NK-92 (cell line): ENCODE data around the gene SHROOM1.
"Not testable (repeated sequence)": the region's sequence is repeated elsewhere in the genome, so short reads cannot be mapped to it uniquely, and the experiment has no call there.

Experiments used
- DNase-seq: peaks from one replicate; lab custom pipeline; 2025; ENCODE audit not compliant: unreplicated experiment; lab: John Stamatoyannopoulos, UW

SHROOM1 gene

GRCh38 chr5:132808866-132809265 is 21.6 kb downstream of the SHROOM1 start:
- DNase-seq: no peak

DNA sequence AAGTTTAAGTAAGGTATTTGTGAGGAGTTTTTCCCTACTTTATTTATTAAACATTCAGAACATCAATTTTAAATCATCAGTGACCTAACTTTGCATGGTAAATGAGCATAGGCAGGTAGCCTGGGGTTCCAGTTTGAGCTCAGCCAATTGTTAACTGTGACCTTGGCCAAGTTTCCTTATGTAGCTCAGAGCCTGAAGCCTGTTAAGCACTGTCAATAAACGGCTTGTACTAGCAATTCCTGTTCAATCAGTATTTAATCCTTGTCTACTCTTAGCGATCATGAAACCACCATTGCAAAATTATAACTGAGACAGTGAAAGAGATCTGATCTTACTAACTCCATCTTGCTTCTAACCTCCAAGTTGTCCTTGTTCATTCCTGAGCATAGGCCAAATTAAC is 22.0 kb downstream of the SHROOM1 start:
- DNase-seq: no peak

DNA sequence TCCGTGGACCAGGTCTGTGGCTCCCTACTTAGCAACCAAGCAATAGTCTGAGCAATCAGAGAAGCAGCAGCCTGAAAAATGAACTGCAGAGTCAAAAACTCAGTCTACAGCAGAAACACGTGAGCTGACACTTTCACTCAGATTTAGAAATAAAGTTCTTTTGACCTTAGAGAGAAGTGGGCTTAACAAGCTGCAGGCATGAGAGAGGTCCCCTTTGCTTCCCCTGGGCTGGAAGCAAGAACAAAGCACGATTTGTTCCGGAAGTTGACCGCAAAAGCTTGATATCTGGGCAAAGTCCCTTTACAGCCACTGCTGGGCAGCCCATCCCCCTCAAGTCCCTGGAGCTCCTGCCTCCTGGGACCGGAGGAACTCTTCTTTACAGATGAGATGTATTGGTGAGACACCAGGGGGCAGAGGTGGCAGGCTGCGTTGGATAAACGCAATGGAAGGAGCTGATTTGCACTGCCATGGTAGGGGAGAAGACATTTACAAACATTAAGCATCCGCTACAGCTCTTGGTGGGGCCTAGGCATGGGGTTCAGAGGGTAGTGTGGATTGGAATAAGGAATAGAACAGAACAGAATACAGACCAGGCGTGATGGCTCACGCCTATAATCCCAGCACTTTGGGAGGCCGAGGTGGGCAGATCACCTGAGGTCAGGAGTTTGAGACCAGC is 23.1 kb downstream of the SHROOM1 start:
- DNase-seq: no peak

GRCh38 chr5:132806804-132807162 is 23.7 kb downstream of the SHROOM1 start:
- not testable (repeated sequence) for DNase-seq

- DNase-seq: not testable (repeated sequence)
These were observed 24.6 kb downstream of the SHROOM1 start for GRCh38 chr5:132805872-132806271.

DNA sequence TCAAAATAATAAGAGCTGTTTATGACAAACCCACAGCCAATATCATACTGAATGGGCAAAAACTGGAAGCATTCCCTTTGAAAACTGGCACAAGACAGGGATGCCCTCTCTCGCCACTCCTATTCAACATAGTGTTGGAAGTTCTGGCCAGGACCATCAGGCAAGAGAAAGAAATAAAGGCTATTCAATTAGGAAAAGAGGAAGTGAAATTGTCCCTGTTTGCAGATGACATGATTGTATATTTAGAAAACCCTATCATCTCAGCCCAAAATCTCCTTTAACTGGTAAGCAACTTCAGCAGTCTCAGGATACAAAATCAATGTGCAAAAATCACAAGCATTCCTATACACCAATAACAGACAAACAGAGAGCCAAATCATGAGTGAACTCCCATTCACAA is 26.2 kb downstream of the SHROOM1 start:
- not testable (repeated sequence) for DNase-seq

- not testable (repeated sequence) for DNase-seq
These were observed 27.8 kb downstream of the SHROOM1 start for GRCh38 chr5:132802685-132803066.

GRCh38 chr5:132802044-132802684 is 28.3 kb downstream of the SHROOM1 start:
- DNase-seq: no peak

GRCh38 chr5:132800545-132800944 is 29.9 kb downstream of the SHROOM1 start:
- DNase-seq: no peak

DNA sequence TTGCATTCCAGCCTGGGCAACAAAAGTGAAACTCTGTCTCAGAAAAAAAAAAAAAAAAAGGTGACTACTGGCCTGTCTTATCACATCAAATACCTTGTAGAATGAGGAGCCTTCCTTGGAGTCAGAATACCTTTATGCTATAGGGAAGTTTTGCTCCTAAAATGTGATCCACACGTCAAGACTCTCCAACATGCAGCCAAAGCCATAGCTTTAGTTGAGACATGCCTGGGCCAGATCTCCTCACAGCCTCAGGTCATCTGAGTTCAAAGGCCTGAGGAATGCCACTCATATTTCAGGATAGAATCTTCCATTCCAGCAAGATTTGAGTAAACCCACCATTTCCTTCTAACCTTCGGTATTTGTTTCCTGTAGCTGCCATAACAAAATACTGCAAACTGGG is 31.1 kb downstream of the SHROOM1 start:
- no peak for DNase-seq

GRCh38 chr5:132797651-132798050 is 32.8 kb downstream of the SHROOM1 start:
- no peak for DNase-seq

- no peak for DNase-seq
These were observed 39.4 kb downstream of the SHROOM1 start for GRCh38 chr5:132791026-132791425.

- DNase-seq: no peak
These were observed 40.1 kb downstream of the SHROOM1 start for GRCh38 chr5:132790201-132790865.

- DNase-seq: no peak
These were observed 41.2 kb downstream of the SHROOM1 start for GRCh38 chr5:132788990-132789886.

GRCh38 chr5:132788508-132788907 is 41.9 kb downstream of the SHROOM1 start:
- no peak for DNase-seq

GRCh38 chr5:132787076-132787475 is 43.4 kb downstream of the SHROOM1 start:
- DNase-seq: no peak

DNA sequence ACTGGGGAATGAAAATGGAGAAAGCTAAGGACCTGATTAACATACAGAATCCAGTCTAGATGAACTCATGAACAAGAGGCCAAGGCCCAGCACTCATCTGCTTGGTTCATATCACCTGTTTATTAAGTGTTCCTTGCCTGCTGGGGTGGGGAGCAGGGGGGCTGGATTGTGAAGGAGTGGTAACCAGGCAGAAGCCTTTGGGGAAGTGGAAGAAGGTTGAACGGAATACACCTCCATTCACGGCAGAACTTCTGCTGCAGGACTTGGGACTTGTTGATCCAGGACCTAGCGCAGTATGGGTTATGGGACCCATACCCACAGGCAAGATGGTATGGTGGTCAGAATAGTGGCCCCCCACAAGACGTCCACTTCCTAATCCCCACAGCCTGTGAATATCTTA is 44.6 kb downstream of the SHROOM1 start:
- DNase-seq: no peak

- no peak for DNase-seq
These were observed 45.1 kb downstream of the SHROOM1 start for GRCh38 chr5:132785365-132785764.

- DNase-seq: no peak
These were observed 48.3 kb downstream of the SHROOM1 start for GRCh38 chr5:132782101-132782500.

DNA sequence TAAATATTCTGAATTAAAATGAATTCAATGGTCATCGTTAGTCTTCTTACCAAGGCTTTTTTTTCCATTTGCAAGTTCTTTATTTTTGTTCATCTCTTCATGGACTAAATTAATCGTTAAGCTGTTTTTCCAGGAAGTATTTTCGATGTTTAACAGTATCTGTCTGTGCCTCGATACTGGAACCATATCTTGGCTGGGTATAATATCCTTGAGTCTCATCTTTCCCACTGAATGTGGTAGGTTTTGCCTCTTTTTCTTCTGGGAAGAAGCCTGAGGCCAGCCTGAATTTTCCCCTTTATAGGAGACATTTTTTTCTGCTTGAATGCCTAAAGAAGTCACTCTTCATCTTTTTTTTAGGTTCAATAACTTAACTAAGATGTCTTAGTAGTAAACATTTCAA is 49.4 kb downstream of the SHROOM1 start:
- DNase-seq: no peak

GRCh38 chr5:132780577-132780976 is 49.9 kb downstream of the SHROOM1 start:
- no peak for DNase-seq
